AG20443 (cell line): Measurements from ENCODE around the gene NOS1AP.

Experiments used
- DNase-seq: peaks from one replicate; pipeline ENCODE4 v3.0.0; 2012; ENCODE audit warnings: low spot score, mixed read lengths

Gene NOS1AP

GRCh38 chr1:162367772-162368171 is 298.3 kb downstream of the NOS1AP start:
- no peak for DNase-seq

- no peak for DNase-seq
Measured at GRCh38 chr1:162368451-162368850, 299.0 kb downstream of the NOS1AP start.

- DNase-seq: no peak
Measured at GRCh38 chr1:162369571-162369970, 300.1 kb downstream of the NOS1AP start.

GRCh38 chr1:162370161-162370560 is 300.7 kb downstream of the NOS1AP start:
- no peak for DNase-seq

DNA sequence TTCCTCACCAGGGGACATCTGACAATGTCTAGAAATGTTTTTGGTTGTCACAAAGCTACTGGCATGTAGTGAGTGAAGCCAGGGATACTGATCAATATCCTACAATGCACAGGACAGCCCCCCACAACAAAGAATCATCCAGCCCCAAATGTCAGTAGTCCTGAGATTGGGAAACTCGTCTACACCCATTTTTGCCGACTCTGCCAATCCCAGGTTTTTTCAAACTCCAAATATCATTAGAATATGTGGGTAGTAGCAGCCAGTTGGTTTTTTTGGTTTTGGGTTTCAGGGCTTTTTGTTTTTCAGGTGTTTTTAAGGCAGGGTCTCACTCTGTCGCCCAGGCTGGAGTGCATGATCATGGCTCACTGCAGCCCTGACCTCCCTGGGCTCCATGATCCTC is 301.2 kb downstream of the NOS1AP start:
- DNase-seq: no peak

GRCh38 chr1:162371611-162372010 is 302.1 kb downstream of the NOS1AP start:
- no peak for DNase-seq

DNA sequence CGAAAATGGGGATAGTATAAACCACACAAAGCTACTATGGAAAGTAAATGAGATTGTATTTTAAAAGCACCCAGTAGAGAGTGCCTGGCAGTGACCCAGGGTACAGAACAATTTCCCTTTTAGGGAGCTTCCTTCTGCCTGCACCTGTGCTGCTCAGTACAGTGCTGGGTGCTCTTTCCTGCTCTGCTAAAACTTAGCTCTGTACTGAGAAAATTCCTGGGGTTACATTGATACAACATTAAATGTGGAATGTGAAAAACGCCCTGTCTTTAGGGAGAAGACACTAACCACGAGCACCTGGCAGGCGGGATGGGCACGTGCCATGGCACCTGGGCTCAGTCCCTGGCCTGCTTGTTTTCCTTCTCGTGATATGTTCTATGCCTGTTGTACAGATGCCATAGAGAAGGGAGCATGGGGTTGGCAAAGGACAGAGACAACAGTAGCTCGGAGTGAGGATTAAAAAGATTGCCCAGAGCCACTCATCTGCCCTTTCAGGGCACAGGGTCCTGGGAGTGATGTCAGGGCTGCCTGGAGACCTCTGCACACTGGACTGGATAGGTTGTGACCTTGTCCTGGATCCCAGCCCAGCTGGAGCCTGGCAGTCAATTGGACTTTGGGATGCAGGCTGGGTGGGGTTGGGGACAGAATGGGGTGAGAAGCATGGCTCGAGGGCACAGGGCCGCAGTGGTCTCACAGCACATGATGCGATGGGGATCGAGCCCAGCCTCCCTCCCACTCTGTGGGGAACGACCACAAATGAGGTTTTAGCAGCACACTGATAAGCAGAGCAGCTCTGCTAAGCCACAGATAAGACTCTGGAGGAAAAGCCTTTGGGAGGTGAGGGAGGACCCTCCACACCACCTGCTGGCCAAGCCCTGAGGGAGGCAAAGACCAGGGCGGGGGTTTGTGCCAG is 302.9 kb downstream of the NOS1AP start:
- DNase-seq: no peak

GRCh38 chr1:162373072-162373427 is 303.6 kb downstream of the NOS1AP start:
- DNase-seq: no peak

DNA sequence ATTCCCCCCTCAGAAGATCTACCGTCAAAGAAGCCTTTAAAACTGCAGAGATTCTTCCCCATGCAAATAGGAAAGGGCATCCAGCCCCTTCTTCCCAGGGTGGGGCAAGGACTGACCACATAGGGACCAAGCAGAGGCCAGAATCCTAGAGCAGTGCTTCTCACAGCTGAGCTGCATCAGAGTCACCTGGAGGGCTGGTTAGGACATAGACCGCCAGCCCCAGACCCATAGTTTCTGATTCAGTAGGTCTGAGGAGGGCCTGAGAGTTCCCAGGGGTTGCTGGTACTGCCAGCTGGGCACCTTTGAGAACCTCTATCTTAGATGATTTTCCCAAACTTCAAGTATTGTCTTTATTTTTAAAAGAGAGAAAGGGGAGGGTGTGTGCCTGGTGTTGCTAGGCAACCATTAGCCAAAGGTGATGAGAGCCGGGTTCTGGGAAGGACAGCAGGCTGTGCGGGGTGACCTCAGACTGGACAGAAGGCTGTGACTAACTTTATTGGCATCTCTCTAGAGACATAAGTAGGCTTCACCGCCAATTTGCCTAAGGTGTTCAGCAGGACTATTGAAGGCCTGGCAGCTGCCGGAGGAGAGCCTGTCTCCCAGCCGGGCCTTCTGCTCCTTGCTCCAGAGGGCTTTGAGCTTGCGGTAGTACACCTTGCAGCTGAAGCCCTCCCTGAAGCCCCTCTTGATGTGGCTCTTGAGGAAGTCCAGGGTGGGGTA is 304.2 kb downstream of the NOS1AP start:
- no peak for DNase-seq

GRCh38 chr1:162374406-162374805 is 304.9 kb downstream of the NOS1AP start:
- no peak for DNase-seq

DNA sequence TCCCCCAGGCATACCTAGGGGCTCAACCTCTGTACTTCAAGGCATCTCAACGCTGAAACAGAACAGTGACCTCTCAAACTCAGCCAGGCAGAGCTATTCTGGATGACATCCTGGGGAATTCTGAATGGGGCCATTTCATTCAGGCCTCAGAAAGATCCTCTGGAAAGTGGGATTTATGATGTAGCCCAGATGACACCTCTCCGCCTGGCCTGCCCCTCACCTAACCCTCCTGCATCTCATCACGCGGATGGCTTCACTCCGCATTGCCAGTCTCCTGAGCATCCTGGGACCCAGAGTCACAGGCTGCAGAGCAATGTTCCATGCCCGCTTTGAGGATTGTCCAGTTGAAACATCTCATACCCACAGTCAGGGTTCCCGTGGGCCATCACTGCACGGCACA is 306.0 kb downstream of the NOS1AP start:
- DNase-seq: no peak

GRCh38 chr1:162376691-162377090 is 307.2 kb downstream of the NOS1AP start, which contains the start of gene SPATA46:
Gene SPATA46 (minus strand): TSS chr1:162376854. CDS start chr1:162376790, 64 bp downstream.
- DNase-seq: no peak

DNA sequence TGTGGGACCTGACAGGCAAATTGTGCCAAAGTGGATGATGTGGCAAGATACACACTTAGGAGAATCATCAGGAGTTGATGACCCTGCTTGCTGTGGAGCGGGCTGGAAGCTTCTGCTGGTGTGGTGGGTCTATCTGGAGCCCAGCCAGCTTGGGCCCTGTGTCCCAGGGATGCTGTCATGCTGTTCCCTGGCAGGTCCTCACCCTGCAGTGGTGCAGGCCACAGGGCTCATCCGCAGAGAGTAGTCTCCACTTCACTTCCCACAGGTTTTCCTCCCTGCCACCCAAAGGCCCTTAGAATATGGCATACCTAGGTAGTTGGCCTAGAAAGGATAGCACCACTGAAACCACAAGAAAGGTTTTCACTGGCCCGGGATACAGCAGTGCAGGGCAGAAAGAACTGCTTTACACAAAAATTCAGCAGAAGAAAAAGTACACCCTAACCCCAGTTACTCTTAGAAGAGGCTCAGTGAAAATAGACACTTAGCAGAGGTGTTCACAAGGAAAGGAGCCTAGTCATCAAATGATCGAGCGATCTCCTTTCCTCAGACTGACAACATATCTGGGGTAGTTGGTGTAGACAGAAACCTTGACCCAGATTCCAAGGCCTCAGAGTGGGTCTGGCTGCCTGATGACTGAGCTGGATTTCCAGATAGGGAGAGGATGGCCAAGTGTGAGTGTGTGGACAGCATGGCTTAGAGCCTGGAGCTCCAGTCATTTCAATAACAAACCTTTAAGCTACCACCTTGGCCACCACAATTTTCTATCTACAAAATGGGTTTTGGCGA is 310.8 kb downstream of the NOS1AP start:
- DNase-seq: no peak

- no peak for DNase-seq
Measured at GRCh38 chr1:162381383-162381782, 311.9 kb downstream of the NOS1AP start, which contains the start of gene C1orf226. Gene C1orf226 (plus strand): TSS chr1:162381728. CDS start chr1:162381902, 174 bp downstream.

DNA sequence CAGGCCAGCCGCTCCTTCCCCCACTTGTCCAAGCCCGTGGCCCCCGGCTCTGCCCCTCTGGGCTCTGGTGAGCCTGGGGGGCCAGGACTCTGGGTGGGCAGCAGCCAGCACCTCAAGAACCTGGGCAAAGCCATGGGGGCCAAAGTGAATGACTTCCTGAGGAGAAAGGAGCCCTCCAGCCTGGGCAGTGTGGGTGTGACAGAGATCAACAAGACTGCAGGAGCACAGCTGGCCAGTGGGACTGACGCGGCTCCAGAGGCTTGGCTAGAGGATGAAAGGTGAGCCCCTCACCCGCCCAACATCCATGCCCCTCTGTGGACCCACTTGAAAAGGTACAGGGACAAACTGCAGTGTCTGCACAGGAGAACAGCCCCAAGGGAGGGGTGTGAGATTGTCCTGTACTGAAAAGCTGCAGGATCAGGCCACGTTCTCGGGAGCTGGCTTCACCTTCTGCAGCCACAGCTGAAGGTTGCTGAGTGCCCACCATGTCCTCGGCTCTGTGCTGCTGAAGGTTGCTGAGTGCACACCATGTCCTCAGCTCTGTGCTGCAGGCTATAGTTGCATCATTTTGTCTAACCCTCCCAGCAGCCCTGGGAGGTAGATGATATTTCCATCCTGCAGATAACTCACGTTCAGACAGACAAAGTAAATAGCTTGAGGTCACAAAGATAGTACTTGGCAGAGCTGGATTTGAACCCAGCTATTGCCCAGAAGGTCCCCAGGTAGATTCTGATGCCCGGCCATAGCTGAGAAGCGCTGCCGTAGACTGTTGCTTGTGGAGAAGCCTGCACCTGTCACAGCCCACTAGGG is 312.7 kb downstream of the NOS1AP start:
- DNase-seq: no peak

GRCh38 chr1:162383091-162383490 is 313.6 kb downstream of the NOS1AP start:
- no peak for DNase-seq

DNA sequence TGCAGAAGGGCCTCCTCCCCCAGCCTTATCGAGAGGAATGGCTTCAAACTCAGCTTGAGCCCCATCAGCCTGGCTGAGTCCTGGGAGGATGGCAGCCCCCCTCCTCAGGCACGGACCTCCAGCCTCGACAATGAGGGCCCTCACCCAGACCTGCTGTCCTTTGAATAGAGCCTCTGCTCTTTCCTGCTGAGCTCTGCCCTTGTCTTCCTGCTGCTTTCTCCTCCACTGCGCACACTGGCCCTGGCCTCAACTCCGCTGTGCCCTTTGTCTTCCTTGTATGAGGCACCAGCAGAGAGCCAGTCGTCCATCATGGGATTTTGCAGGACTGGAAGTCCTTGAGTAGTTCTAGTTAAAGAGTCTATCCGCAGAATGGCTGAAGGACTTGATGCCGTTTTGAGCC is 314.0 kb downstream of the NOS1AP start:
- DNase-seq: no peak

- DNase-seq: no peak
Measured at GRCh38 chr1:162384116-162384515, 314.6 kb downstream of the NOS1AP start.

GRCh38 chr1:162384601-162385279 is 315.2 kb downstream of the NOS1AP start:
- no peak for DNase-seq

- DNase-seq: no peak
Measured at GRCh38 chr1:162385280-162385623, 315.8 kb downstream of the NOS1AP start.

- DNase-seq: no peak
Measured at GRCh38 chr1:162385702-162386101, 316.2 kb downstream of the NOS1AP start.
